ENCODE data around the gene LRSAM1.
A peak's percentile ranks its signal among the peaks of the same experiment; 100 is the strongest.

Gene LRSAM1

DNA sequence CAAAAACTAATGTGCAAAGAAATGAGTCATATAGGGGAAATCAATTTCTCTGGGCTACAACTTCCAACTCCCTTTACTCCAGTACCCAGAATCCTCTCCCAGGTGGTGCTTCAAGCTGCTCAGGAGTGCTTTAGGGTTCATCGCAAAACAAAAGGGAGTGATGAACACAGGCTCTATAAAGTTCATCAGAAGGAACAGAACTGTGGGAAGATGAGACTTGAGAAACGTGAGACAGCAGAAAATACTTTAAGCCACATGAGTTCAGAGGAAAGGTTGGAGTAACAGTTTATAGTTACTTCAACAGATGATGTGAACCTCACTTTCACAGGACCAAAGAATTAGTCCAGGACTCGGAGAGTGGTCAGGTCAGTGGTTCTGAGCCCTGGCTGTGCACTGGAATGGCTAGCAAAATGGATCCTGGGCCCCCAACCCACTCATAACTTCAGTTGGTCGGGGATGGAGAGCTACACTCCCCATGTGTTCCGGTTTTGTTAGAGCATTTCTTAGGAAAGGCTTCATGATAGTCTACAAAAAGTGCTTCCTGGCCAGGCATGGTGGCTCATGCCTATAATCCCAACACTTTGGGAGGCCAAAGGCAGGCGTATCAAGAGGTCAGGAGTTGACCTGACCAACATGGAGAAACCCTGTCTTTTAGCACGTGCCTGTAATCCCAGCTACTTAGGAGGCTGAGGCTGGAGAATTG, 4.4 kb upstream of the LRSAM1 start:
- H3K9me3 ChIP-seq (ENCODE audit: severe bottlenecking), result peaks cover 4% of the 10 kb centered on the region
- DNase-seq (ENCODE audit: low spot score) (no peak), ATAC-seq (ENCODE audit: low read depth) (peak; percentile 5)
- H3K4me1 ChIP-seq (ENCODE audit: insufficient read depth, poor library complexity, severe bottlenecking), result no peaks in the 10 kb centered on the region
- peak overlapping the region; percentile 96 for H3K27ac ChIP-seq (ENCODE audit: poor library complexity, severe bottlenecking)
- no peaks in the 10 kb centered on the region for H3K27me3 ChIP-seq (ENCODE audit: insufficient read depth, poor library complexity, severe bottlenecking)
- H3K36me3 ChIP-seq (ENCODE audit: low read depth), result peaks cover 85% of the 10 kb centered on the region
- no peak overlapping the region for H3K4me3 ChIP-seq (ENCODE audit: severe bottlenecking)
- TF ChIP-seq, protein P1, sequence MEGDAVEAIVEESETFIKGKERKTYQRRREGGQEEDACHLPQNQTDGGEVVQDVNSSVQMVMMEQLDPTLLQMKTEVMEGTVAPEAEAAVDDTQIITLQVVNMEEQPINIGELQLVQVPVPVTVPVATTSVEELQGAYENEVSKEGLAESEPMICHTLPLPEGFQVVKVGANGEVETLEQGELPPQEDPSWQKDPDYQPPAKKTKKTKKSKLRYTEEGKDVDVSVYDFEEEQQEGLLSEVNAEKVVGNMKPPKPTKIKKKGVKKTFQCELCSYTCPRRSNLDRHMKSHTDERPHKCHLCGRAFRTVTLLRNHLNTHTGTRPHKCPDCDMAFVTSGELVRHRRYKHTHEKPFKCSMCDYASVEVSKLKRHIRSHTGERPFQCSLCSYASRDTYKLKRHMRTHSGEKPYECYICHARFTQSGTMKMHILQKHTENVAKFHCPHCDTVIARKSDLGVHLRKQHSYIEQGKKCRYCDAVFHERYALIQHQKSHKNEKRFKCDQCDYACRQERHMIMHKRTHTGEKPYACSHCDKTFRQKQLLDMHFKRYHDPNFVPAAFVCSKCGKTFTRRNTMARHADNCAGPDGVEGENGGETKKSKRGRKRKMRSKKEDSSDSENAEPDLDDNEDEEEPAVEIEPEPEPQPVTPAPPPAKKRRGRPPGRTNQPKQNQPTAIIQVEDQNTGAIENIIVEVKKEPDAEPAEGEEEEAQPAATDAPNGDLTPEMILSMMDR (IDR thresholded peaks at IDR 0.05; ENCODE audit: poor library complexity, severe bottlenecking), result no peak

DNA sequence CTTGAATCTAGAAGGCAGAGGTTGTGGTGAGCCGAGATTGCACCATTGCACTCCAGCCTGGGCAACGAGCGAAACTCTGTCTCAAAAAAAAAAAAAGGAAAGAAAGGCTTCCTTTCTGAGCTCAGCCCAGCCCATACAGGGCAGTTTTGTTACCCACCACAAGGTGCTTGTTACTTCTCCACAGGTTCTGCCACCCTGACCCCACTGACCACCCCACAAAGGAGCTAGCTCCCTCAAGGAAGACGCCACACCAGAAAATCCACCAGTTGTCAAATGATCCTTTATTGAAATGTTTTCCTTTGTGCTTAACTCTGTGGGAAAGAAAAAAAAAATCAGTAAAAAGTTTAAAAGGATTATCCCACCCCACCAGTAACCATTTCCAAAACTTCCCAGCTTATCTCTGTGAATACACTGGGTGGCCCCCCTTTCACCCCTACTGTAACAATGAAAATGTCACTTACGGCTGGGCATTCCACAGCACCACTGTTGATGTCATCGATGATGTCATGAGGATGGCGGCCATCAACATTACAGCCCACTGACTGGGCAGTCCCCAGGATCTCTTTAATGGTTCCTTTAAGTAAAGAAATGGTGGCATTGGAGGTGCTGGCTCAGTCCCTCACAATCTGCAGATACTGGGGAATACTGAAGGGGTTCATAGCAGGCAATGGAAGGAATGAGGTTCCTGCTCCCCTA, 3.7 kb upstream of the LRSAM1 start:
- peaks cover 81% of the 10 kb centered on the region for H3K36me3 ChIP-seq (ENCODE audit: low read depth)
- ATAC-seq (ENCODE audit: low read depth) (no peak), DNase-seq (ENCODE audit: low spot score) (no peak)
- TF ChIP-seq, protein P1 (IDR thresholded peaks at IDR 0.05; ENCODE audit: poor library complexity, severe bottlenecking), result no peak
- no peak overlapping the region for H3K4me3 ChIP-seq (ENCODE audit: severe bottlenecking)
- peaks cover 4% of the 10 kb centered on the region for H3K9me3 ChIP-seq (ENCODE audit: severe bottlenecking)
- H3K27ac ChIP-seq (ENCODE audit: poor library complexity, severe bottlenecking), result peak overlapping the region; percentile 96
- no peaks in the 10 kb centered on the region for H3K27me3 ChIP-seq (ENCODE audit: insufficient read depth, poor library complexity, severe bottlenecking)
- no peaks in the 10 kb centered on the region for H3K4me1 ChIP-seq (ENCODE audit: insufficient read depth, poor library complexity, severe bottlenecking)

DNA sequence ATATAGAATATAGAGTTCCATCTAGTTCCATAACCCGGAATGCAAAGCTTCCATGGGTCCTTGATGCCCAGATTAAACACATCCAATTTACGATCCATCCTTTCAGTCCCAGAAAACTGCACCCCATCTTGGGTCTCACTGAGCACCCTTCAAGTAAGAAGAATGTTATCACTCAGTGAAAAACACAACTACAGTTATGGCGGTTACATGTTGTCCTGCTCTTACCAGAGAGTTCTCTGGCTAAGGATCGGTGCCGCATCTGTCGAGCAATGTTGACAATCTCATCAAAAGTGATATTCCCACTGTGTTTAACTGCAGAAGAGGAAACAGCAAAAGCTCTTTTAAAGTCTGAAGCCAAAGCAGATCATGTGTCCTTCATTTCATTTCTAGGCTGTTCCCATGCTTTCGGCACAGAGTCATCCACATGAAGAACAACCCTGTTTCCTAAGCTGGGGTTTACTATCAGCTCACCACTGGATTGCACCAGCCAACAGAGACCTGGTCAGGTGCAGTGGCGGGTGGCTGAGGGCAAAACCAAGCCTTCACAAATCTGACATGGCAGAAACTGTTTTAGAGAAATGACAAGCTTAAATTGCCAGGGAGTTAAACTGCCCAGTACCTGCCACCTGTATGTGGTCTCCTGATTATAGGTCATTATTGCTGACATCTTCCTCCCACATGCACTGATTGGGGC, 3.1 kb upstream of the LRSAM1 start:
- Histone ChIP-seq H3K4me1 (ENCODE audit: insufficient read depth, poor library complexity, severe bottlenecking) (no peaks in the 10 kb centered on the region), H3K27me3 (ENCODE audit: insufficient read depth, poor library complexity, severe bottlenecking) (no peaks in the 10 kb centered on the region), H3K4me3 (ENCODE audit: severe bottlenecking) (no peak overlapping the region), H3K9me3 (ENCODE audit: severe bottlenecking) (peaks cover 4% of the 10 kb centered on the region), H3K27ac (ENCODE audit: poor library complexity, severe bottlenecking) (peak overlapping the region; percentile 96), H3K36me3 (ENCODE audit: low read depth) (peaks cover 81% of the 10 kb centered on the region)
- DNase-seq (ENCODE audit: low spot score) (no peak), ATAC-seq (ENCODE audit: low read depth) (no peak)
- TF ChIP-seq, protein P1 (IDR thresholded peaks at IDR 0.05; ENCODE audit: poor library complexity, severe bottlenecking), result no peak

DNA sequence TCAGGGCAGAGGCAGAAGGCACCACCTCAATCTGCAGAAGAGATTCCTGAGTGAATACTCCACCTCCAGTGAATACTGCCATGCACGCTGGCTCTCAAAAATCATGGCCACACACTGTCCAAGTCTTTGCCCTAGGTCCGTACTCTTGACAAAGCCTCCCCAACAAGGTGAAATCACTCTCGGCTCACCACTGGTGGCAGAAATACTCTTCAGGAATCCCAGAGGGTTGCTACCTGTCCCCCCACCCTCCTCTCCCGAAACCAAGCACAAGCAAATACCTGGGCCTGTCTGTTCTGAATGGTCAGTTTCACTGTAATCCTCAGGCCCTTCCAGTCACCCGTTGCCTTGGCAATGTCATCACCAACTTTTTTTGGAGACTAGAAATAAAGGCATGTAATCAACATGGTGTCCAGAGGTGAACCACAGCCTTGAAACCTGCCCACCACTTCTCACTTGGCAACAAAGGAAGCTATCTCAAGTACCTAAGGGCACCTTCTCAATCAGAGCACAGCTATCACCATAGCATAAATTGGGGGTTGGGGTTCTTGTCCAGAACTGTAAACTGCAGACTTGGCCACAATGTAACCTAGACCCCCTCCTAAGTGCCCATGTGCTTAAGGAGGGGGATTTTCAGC, 1.9 kb upstream of the LRSAM1 start:
- DNase-seq (ENCODE audit: low spot score), result no peak
- H3K27ac ChIP-seq (ENCODE audit: poor library complexity, severe bottlenecking), result peak overlapping the region; percentile 96
- peaks cover 75% of the 10 kb centered on the region for H3K36me3 ChIP-seq (ENCODE audit: low read depth)
- no peak for ATAC-seq (ENCODE audit: low read depth)
- TF ChIP-seq, protein P1 (IDR thresholded peaks at IDR 0.05; ENCODE audit: poor library complexity, severe bottlenecking), result no peak
- no peaks in the 10 kb centered on the region for H3K9me3 ChIP-seq (ENCODE audit: severe bottlenecking)
- no peaks in the 10 kb centered on the region for H3K27me3 ChIP-seq (ENCODE audit: insufficient read depth, poor library complexity, severe bottlenecking)
- no peaks in the 10 kb centered on the region for H3K4me1 ChIP-seq (ENCODE audit: insufficient read depth, poor library complexity, severe bottlenecking)
- H3K4me3 ChIP-seq (ENCODE audit: severe bottlenecking), result peak overlapping the region; percentile 89
